ENCODE measurements around the gene ELP2.
"Not testable (repeated sequence)": the region's sequence is repeated elsewhere in the genome, so short reads cannot be mapped to it uniquely, and the experiment has no call there.

The ELP2 gene

DNA sequence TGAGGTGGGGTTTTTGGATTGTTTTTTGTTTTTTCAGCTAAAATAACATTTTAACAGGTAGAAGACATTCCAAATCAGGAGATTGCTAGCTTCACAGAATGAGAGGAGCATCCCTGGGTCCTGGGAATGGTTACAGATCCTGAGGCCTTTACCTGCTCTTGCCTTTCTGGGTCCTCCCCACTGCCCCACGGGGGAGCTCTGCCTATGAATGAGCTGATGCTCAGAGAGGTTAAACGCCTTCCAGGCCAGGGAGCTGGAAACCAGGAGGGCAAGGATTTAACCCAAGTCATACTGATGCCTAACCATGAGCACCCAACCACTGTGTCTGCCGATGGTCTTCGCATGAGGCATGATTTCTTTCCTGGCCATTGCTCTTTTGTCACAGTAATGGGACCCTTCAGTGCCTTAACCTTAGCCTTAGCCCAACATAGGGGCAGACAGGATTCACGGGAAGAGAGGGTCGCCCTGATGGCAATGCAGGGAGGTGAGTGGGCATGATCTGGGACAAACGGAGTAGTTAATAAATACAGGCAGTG, 73.7 kb downstream of the ELP2 start:
- no peaks in the 10 kb centered on the region for H3K36me3 Mint-ChIP-seq
- peaks cover 9% of the 10 kb centered on the region for H3K27me3 Mint-ChIP-seq
- no peak overlapping the region for H3K4me3 Mint-ChIP-seq
- H3K9me3 Mint-ChIP-seq: peaks cover 9% of the 10 kb centered on the region
- H3K27ac Mint-ChIP-seq: no peak overlapping the region
- ATAC-seq: no peak
- H3K4me1 Mint-ChIP-seq: no peaks in the 10 kb centered on the region

GRCh38 chr18:36205166-36205565, 75.5 kb downstream of the ELP2 start:
- Mint-ChIP-seq H3K27ac (no peak overlapping the region), H3K27me3 (peaks cover 4% of the 10 kb centered on the region), H3K4me3 (no peak overlapping the region), H3K4me1 (no peaks in the 10 kb centered on the region), H3K36me3 (no peaks in the 10 kb centered on the region), H3K9me3 (peaks cover 9% of the 10 kb centered on the region)
- no peak for ATAC-seq

- Mint-ChIP-seq H3K4me3 (no peak overlapping the region), H3K9me3 (peaks cover 9% of the 10 kb centered on the region), H3K27me3 (peaks cover under 1% of the 10 kb centered on the region), H3K36me3 (no peaks in the 10 kb centered on the region), H3K4me1 (no peaks in the 10 kb centered on the region), H3K27ac (no peak overlapping the region)
- ATAC-seq: no peak
Measured at GRCh38 chr18:36207303-36207702, 77.6 kb downstream of the ELP2 start.

GRCh38 chr18:36207969-36208368, 78.3 kb downstream of the ELP2 start:
- not testable (repeated sequence) for H3K36me3 Mint-ChIP-seq, H3K4me3 Mint-ChIP-seq

DNA sequence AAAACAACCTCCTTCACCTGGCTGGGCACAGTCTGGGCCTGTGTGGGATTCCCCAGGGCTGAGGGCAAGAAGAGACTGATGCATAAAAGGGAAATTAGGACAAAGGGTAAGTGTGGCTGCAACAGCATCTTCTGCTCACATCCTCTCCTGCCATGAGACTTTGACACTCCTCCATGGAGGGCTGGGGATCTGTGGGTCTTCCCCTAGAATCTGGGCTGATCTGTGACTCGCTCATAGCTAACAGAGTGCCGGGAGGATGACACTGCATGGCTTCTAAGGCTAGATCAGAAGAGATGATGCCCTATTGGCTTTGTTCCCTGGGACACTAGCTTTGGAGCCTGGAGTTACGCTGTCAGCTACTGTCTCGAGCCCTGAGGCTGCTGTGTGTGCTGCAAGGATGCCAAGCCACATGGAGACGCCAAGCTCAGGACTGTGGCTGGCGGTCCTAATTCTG, 81.9 kb downstream of the ELP2 start:
- H3K27me3 Mint-ChIP-seq: peaks cover 15% of the 10 kb centered on the region

More at GRCh38 chr18:36207969-36208368, 78.3 kb downstream of the ELP2 start:
- H3K27me3 Mint-ChIP-seq, H3K9me3 Mint-ChIP-seq, H3K27ac Mint-ChIP-seq, H3K4me1 Mint-ChIP-seq, ATAC-seq: not testable (repeated sequence)

GRCh38 chr18:36212301-36213171, 82.8 kb downstream of the ELP2 start:
- H3K36me3 Mint-ChIP-seq: no peaks in the 10 kb centered on the region
- no peak for ATAC-seq
- no peak overlapping the region for H3K27ac Mint-ChIP-seq
- H3K4me1 Mint-ChIP-seq: no peaks in the 10 kb centered on the region
- peaks cover 8% of the 10 kb centered on the region for H3K9me3 Mint-ChIP-seq
- H3K4me3 Mint-ChIP-seq: no peak overlapping the region
- H3K27me3 Mint-ChIP-seq: peaks cover 15% of the 10 kb centered on the region

More for the DNA sequence above, 81.9 kb downstream of the ELP2 start:
- no peak overlapping the region for H3K4me3 Mint-ChIP-seq
- no peak overlapping the region for H3K27ac Mint-ChIP-seq
- H3K36me3 Mint-ChIP-seq: no peaks in the 10 kb centered on the region
- peaks cover 9% of the 10 kb centered on the region for H3K9me3 Mint-ChIP-seq
- ATAC-seq: peak; percentile 35
- no peaks in the 10 kb centered on the region for H3K4me1 Mint-ChIP-seq

DNA sequence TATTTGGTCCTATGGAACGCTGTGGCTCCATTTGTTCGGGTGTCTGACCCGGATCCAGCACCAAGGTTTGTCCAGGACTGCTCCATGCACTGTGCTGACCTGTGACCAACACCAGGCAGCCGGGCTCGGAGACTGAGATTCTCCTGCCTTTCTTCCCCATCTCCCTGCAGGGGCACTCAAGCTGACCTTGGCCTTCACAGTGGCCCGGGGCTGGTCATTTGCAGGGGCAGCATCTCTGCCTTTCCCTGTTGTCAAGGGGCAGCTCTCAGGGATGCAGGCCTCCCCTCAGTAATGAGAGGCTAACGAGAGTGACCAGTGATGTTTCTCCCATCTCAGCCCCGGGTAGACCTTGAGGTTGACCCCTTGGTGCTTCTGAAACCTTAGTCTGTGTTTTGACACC, 85.1 kb downstream of the ELP2 start:
- no peak for ATAC-seq
- H3K36me3 Mint-ChIP-seq: no peaks in the 10 kb centered on the region
- H3K27ac Mint-ChIP-seq: no peak overlapping the region
- no peak overlapping the region for H3K4me3 Mint-ChIP-seq
- H3K4me1 Mint-ChIP-seq: no peaks in the 10 kb centered on the region
- H3K27me3 Mint-ChIP-seq: peaks cover 15% of the 10 kb centered on the region
- no peaks in the 10 kb centered on the region for H3K9me3 Mint-ChIP-seq

- H3K27ac Mint-ChIP-seq: no peak overlapping the region
- no peak overlapping the region for H3K4me3 Mint-ChIP-seq
- no peak for ATAC-seq
Measured at GRCh38 chr18:36215577-36215976, 85.9 kb downstream of the ELP2 start.

GRCh38 chr18:36217348-36217747, 87.6 kb downstream of the ELP2 start:
- Mint-ChIP-seq H3K4me1 (no peaks in the 10 kb centered on the region), H3K9me3 (no peaks in the 10 kb centered on the region), H3K4me3 (no peak overlapping the region), H3K36me3 (no peaks in the 10 kb centered on the region), H3K27me3 (peaks cover 14% of the 10 kb centered on the region), H3K27ac (no peak overlapping the region)
- ATAC-seq: no peak

More at GRCh38 chr18:36215577-36215976, 85.9 kb downstream of the ELP2 start:
- H3K9me3 Mint-ChIP-seq: no peaks in the 10 kb centered on the region
- peaks cover 15% of the 10 kb centered on the region for H3K27me3 Mint-ChIP-seq
- no peaks in the 10 kb centered on the region for H3K36me3 Mint-ChIP-seq
- no peaks in the 10 kb centered on the region for H3K4me1 Mint-ChIP-seq

- no peaks in the 10 kb centered on the region for H3K4me1 Mint-ChIP-seq
- H3K36me3 Mint-ChIP-seq: peaks cover 13% of the 10 kb centered on the region
- no peak for ATAC-seq
- no peak overlapping the region for H3K27ac Mint-ChIP-seq
- peaks cover 34% of the 10 kb centered on the region for H3K27me3 Mint-ChIP-seq
- no peak overlapping the region for H3K4me3 Mint-ChIP-seq
- peaks cover 42% of the 10 kb centered on the region for H3K9me3 Mint-ChIP-seq
Measured at GRCh38 chr18:36229188-36229587, 99.5 kb downstream of the ELP2 start.

Measured in stimulated activated memory B cell treated with anti-CD40 and anti-IgM and Interleukin-4, amounts not matched to agents 10 μg/mL and 1 μg/mL and 100 μg/mL, for 72 hours (primary cell).